Kidney (tissue), 14 donors: ENCODE data around the gene BICD2. TPM values are rescaled to one million over a fixed set of nuclear protein-coding genes. Genes with fewer than 3 reads are reported as not detected.

Experiments used
- DNase-seq, 5 donors: peaks; one replicate each; pipeline ENCODE4 v3.0.0-alpha.2; 2013 to 2020
- FAIRE-seq: peaks from 2 replicates; lab custom pipeline; 2012; peaks lifted over from hg19 to GRCh38; lab: Jason Lieb, UNC
- H3K27ac ChIP-seq, 2 donors: one replicate each; pipeline ENCODE4 v1.7.0; 2013; ENCODE audit warnings: low read depth in 2 of 2, low read length in 2 of 2, inconsistent platforms in 1 of 2
- H3K27me3 ChIP-seq: one replicate; pipeline ENCODE4 v1.7.1; 2013; ENCODE audit warnings: low read length, inconsistent platforms; ENCODE audit not compliant: control insufficient read depth, insufficient read depth
- H3K36me3 ChIP-seq, 3 donors: one replicate each; pipeline versions ENCODE4 v1.7.0 to v1.7.1; 2013; ENCODE audit warnings: low read length in 3 of 3, control low read depth in 1 of 3, inconsistent platforms in 1 of 3; ENCODE audit not compliant: insufficient read depth in 3 of 3, control insufficient read depth in 2 of 3
- H3K4me1 ChIP-seq, 3 donors: one replicate each; pipeline versions ENCODE4 v1.7.0 to v1.7.1; 2013; ENCODE audit warnings: low read length in 3 of 3, inconsistent platforms in 1 of 3, low read depth in 1 of 3; ENCODE audit not compliant: control insufficient read depth in 2 of 3, insufficient read depth in 2 of 3
- H3K4me3 ChIP-seq, 3 donors: one replicate each; pipeline versions ENCODE4 v1.7.0 to v1.8.1; 2013; ENCODE audit warnings: low read length in 3 of 3, control low read depth in 1 of 3, inconsistent platforms in 1 of 3
- H3K9ac ChIP-seq, 3 donors: one replicate each; pipeline versions ENCODE4 v1.7.0 to v1.7.1; 2013; ENCODE audit warnings: low read length in 3 of 3, control low read depth in 1 of 3, inconsistent platforms in 1 of 3
- H3K9me3 ChIP-seq, 3 donors: one replicate each; pipeline versions ENCODE4 v1.7.0 to v1.7.1; 2013; ENCODE audit warnings: low read length in 3 of 3, control low read depth in 1 of 3, inconsistent platforms in 1 of 3; ENCODE audit not compliant: control insufficient read depth in 2 of 3, insufficient read depth in 1 of 3
- CTCF ChIP-seq: IDR thresholded peaks from 3 replicates; pipeline ENCODE4 v1.5.1; 2012; ENCODE audit warnings: mild to moderate bottlenecking, moderate library complexity, borderline replicate concordance; ENCODE audit not compliant: insufficient read depth; ENCODE audit errors: extremely low read depth
- intact Hi-C: fragments of 100-400 bp; cut with DNase I; formaldehyde crosslinking; loops from one replicate; pipeline ENCODE4 v1.11.1; 2022
- polyA plus RNA-seq: library from polyadenylated mRNA; stranded (reverse); fragments of 350-450 nt; fragmentation: Illumina TruSeq; extraction: RNeasy Lipid Tissue Mini Kit (QIAGEN cat#74804); gene quantifications from one replicate; pipeline ENCODE4 v1.2.3, GENCODE V29; 2014; ENCODE audit warnings: low read depth, low replicate concordance; ENCODE audit not compliant: insufficient read depth
- total RNA-seq: library from RNA; stranded (reverse); fragmentation: NEBNext Ultra II Directional; extraction: Animal tissue kit (Norgen Biotek cat#: 25700); gene quantifications from one replicate; pipeline ENCODE4 v1.2.1, GENCODE V29; 2021
- donor health status: control.
- donor health status: control.
- donor health status: control.
- donor health status: control.
- donor health status: control.
- donor health status: DM: yes; HTN: yes; CAD: no.
- donor health status: Normal renal cell carcinoma (clear cell type).

The BICD2 gene
- total and polyA plus RNA-seq, 2 donors from 2014 or later = 10.0 to 25.2 TPM

GRCh38 chr9:92712767-92713166 is 51.9 kb downstream of the BICD2 start:
- Histone ChIP-seq H3K27ac (no peak overlapping the region), H3K27me3 (no peaks in the 10 kb centered on the region), H3K4me3 (no peak overlapping the region), H3K9me3 (no peaks in the 10 kb centered on the region), H3K4me1 (no peaks in the 10 kb centered on the region), H3K9ac (no peak overlapping the region), H3K36me3 (peaks cover 0 to 55% (median 40%) of the 10 kb centered on the region in 3 donors)
- no peak for TF ChIP-seq CTCF
- intact Hi-C loops = no loop called here
- no peak for FAIRE-seq
- no peak for DNase-seq

GRCh38 chr9:92711844-92712243 is 52.8 kb downstream of the BICD2 start:
- Histone ChIP-seq H3K4me1 (no peaks in the 10 kb centered on the region), H3K36me3 (peaks cover 0 to 46% (median 32%) of the 10 kb centered on the region in 3 donors), H3K27ac (no peak overlapping the region), H3K4me3 (no peak overlapping the region), H3K9ac (no peak overlapping the region), H3K9me3 (no peaks in the 10 kb centered on the region), H3K27me3 (no peaks in the 10 kb centered on the region)
- intact Hi-C loops = no loop called here
- FAIRE-seq (no peak), DNase-seq (no peak)
- no peak for TF ChIP-seq CTCF

- Histone ChIP-seq H3K27ac (no peak overlapping the region), H3K9me3 (no peaks in the 10 kb centered on the region), H3K27me3 (no peaks in the 10 kb centered on the region), H3K36me3 (peaks cover 0 to 43% (median 32%) of the 10 kb centered on the region in 3 donors), H3K9ac (no peak overlapping the region), H3K4me3 (no peak overlapping the region), H3K4me1 (no peaks in the 10 kb centered on the region)
- FAIRE-seq (no peak), DNase-seq (no peak)
- TF ChIP-seq CTCF = no peak
- intact Hi-C loops = no loop called here
Observed at GRCh38 chr9:92711146-92711545, 53.5 kb downstream of the BICD2 start.

GRCh38 chr9:92710368-92710767 is 54.3 kb downstream of the BICD2 start:
- intact Hi-C loops = no loop called here
- no peaks in the 10 kb centered on the region for H3K4me1 ChIP-seq
- DNase-seq = no peak
- no peaks in the 10 kb centered on the region for H3K27me3 ChIP-seq
- no peak overlapping the region for H3K9ac ChIP-seq
- FAIRE-seq = no peak
- H3K9me3 ChIP-seq = no peaks in the 10 kb centered on the region
- TF ChIP-seq CTCF = no peak
- H3K36me3 ChIP-seq = peaks cover 0 to 38% (median 30%) of the 10 kb centered on the region in 3 donors
- no peak overlapping the region for H3K27ac ChIP-seq
- no peak overlapping the region for H3K4me3 ChIP-seq
